ENCODE results near the gene DNAJC15.
"Not testable (repeated sequence)": the region's sequence is repeated elsewhere in the genome, so short reads cannot be mapped to it uniquely, and the experiment has no call there.

Gene DNAJC15

DNA sequence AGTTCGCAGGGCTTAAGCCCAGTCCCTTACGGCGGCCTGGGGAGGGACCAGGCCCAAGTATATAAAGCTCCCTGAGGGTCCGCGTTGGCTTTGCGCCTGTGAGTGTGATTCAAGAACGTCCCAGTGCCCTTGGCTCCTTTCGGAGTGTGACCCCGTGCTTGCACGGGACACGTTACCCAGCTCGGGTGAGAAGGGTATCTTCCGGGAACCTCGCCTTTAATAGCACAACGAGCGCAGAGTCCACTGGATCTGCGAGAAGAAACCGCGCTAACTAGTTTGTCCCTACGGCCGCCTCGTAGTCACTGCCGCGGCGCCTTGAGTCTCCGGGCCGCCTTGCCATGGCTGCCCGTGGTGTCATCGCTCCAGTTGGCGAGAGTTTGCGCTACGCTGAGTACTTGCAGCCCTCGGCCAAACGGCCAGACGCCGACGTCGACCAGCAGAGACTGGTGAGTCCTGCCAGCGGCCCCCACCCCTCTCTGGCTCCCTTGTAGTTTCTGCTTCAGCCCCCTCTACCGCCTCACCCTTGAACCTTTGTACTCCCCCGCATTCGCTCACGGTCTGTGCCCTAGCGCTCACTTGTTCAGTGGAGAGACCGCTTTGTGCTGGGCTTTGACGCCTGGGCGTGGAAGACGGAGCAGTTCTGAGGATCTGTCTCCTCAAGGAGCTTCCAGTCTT, at the start of gene DNAJC15:
Gene DNAJC15 (plus strand): TSS at position 298 of the 675 bp plus-strand sequence. CDS start 41 bp downstream, at position 339.
- peak; percentile 86 for DNase-seq (ENCODE audit: low spot score)

DNA sequence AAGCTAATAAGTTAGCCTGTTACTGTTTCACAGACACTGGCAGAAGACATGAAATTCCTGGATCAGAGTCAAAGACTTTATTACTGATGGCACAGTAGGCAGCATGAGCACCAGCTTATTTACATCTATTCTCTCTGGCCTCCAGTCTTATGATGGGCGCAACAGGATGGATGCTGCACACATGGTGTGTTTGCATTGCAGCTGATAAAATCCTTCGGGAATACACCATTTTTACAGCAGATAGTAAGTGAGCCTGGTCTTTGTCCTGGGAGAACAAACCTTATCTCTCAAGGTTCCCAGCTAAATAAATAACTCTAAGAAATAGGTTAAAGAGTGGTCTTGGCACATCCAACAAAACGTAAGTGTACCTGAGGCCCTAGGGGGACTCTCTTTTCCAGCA, 47.3 kb upstream of the DNAJC15 start:
- no peak for DNase-seq (ENCODE audit: low spot score)

DNA sequence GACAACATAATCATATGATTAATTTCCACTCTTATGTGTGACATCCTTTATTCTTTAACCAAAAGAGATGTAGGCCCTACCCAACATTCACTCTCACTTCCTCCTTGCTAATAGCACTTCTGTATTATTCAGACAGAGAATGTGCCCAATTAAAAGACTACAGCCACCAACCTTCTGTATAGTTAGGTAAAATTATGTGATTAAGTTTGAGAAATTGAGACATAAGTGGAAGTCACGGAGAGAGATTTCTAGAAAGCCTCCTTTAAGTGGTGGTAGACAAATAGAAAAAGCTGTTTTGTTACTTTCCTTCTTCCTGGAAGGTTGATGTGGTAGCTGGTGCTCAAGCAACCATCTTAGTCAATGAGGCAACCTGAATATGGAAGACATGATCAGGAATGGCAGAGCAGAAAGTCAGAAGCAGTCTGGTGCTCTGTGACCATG, 46.1 kb upstream of the DNAJC15 start:
- no peak for DNase-seq (ENCODE audit: low spot score)

DNA sequence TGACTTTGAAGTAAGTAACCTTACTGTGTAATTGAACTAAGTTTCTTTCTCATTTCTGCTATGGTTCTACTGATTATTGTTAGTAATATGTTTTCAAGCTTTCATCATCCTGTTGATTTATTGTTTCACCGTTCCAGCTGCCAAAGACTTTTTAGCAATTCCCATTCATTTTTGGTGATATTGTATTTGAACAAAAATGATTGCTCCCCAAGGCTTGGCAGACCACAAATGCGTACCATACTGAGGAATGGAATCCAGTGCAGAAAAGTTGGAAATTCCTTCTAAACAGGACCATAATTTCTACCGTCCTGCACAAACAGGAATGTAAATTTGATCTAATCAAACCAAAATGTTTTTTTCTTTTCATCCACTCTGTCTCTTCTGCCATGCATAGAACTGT, 42.1 kb upstream of the DNAJC15 start:
- DNase-seq (ENCODE audit: low spot score) = no peak

DNA sequence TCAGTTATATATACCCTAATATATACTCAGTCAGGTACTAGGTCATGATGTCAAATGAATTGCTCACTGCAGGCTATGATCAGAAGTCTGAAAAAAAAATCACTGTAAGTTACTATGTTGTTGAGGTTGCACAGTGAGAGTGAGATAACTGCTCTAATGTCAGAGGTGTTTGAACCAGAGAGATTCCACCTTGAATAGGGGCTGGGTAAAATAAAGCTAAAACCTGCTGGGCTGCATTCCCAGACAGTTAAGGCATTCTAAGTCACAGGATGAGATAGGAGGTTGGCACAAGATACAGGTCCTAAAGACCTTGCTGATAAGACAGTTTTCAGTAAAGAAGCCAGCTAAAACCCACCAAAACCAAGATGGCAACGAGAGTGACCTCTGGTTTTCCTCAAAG, 41.5 kb upstream of the DNAJC15 start:
- DNase-seq (ENCODE audit: low spot score) = peak; percentile 59

DNA sequence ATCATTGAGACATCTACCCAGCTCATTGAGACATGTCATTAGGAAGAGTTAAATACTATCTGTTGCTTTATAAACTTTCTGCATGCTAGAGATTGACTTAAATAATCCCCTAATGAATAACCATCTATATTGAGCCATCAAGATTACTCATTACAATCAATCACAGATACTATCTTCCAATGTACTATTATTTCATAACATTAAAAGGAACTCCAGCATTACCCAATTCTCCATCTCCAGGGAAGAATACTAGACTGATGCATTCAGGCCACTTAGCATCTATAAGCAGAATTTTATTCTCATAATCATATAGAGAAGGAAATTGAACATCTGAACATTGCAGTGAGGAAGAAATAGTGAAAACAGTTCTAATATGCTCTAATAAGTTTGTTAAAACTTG, 39.4 kb upstream of the DNAJC15 start:
- DNase-seq (ENCODE audit: low spot score) = no peak

DNA sequence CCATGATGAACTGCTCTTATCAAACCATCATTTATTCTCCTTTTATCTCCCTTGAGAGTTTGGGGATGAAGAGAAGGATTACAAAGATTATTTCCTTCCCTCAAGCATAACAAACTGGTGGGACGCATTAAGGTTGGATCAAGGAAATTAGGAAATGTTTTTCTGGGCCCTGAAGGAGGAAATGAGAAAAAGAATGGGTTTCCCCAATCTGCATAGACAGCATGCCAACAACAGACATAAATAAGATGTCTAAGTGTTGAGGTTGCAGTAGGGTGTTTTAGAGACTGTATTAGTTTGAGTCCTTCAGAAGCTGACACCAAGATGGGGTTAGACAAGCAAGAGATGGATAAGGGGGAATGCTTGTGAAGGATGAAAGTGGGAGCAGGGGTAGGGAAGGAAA, 38.7 kb upstream of the DNAJC15 start:
- no peak for DNase-seq (ENCODE audit: low spot score)

DNA sequence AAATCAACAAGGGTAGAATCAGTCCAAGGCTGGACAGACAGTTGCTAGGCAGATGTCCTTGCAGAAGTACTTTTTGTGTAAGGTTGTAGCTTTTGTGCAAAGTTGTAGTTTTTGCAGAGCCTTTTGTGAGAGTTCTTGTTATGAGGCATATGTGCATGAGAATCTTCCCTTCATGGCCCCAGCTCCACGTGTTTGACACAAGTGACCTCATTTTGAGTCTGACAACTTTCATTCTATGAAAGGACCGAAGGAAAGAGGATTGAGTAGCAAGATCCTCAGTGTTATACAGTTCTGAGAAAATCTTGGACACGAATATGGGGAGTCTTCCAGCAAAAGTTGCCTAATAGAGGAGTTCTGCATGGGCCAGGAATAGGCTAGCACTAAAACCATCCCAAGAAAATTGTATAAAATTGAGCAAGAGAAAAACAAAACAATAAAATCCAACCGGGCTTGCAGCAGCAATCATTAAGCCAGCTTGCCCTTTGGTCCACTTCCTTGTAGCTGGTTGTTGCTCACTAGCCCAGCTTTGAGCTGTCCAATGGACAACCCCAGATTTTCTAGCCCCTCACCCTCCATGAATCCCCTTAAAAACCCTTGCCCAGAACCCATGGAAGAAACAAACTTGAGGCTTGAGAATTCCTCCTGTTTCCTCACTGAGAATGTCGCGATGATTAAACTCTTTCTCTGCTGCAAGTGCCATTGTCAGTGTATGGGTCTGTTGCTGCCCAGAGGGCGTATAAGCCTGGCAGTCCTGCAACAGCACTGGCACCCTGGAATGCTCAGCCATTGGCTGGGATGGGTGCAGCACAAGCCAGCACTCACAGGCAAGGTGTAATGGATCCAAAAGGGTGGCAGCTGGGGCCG, 37.8 kb upstream of the DNAJC15 start:
- peak; percentile 66 for DNase-seq (ENCODE audit: low spot score)

DNA sequence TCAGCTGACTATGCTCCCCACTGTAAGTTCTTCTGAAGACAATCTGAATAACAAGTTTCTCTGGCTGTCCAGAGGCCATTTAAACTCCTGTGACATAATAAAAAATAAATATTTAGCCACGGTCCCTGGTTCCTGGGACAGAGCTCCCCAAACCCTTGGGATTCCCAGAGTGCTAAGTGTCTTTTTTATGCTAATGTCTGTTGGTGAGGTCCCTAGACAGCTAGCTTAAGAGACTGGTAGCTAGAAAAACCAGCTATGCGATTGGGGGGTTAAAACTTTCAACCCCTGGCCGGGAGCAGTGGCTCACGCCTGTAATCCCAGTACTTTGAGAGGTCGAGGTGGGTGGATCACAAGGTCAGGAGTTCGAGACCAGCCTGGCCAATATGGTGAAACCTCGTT, 37.2 kb upstream of the DNAJC15 start:
- DNase-seq (ENCODE audit: low spot score) = no peak

DNA sequence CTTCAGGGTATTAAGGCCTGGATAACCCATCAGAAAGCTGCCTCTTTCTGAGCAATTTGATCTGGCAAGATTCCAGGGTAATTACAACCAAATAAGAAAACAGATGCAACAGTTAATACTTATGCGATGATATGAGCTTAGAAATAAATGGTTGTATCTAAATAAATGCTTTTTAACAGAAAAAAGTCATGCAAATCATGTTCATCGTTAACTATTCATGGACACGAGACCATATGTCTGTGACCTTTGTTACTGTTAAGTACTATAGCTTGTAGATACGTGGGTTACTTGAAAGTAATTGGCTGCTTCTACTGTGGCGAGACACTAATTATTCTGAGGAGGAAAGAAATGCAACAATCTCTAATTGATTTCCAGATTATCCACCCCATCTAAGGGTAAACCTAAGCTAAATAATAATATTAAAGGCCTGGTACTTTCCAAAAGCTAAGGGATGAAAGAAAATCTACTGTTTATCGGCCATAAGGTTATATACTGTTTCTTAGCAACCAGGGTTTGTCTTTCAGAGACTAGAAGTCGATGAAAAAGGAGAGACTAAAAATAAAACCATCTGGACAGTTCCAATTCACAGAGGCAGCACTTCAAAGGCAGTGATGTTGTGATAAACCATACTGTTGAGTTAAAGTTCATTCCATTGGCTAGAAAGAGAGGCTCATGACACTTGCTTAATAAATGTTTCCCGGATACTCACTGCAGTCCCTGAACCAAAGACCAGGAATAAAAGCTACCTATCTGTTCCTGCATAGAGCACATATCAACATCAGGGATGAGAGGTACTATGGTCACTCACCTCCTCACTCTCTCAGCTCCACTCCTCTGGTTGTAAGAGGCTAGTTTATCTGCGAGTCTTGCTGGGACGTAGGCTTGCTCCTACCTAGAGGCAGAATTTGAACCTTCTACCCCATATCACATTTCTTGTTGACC, 32.8 kb upstream of the DNAJC15 start:
- DNase-seq (ENCODE audit: low spot score) = no peak

DNA sequence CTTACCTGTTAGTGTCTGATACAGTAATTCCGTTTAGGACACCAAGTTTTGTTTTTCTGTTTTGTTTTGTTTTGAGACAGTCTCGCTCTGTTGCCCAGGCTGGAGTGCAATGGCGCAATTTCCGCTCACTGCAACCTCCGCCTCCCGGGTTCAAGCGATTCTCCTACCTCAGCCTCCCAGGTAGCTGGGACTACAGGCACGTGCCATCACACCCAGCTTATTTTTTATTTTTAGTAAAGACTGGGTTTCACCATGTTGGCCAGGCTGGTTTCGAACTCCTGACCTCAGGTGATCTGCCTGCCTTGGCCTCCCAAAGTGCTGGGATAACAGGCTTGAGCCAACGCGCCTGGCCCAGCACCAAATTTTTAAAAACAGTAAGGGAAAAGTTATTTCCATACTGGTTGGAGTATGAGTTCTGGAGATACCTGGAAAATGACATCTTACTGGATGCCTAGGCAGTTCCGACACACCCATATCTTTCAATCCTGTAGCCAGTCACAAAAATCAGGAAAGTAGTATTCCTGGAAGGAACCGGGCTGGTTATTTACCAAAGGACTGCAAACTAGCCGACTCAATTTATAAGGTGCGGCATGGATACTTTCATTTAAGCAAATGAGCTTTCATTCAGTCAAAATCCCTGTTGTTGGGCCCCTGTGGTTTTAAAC, 32.0 kb upstream of the DNAJC15 start:
- not testable (repeated sequence) for DNase-seq (ENCODE audit: low spot score)

DNA sequence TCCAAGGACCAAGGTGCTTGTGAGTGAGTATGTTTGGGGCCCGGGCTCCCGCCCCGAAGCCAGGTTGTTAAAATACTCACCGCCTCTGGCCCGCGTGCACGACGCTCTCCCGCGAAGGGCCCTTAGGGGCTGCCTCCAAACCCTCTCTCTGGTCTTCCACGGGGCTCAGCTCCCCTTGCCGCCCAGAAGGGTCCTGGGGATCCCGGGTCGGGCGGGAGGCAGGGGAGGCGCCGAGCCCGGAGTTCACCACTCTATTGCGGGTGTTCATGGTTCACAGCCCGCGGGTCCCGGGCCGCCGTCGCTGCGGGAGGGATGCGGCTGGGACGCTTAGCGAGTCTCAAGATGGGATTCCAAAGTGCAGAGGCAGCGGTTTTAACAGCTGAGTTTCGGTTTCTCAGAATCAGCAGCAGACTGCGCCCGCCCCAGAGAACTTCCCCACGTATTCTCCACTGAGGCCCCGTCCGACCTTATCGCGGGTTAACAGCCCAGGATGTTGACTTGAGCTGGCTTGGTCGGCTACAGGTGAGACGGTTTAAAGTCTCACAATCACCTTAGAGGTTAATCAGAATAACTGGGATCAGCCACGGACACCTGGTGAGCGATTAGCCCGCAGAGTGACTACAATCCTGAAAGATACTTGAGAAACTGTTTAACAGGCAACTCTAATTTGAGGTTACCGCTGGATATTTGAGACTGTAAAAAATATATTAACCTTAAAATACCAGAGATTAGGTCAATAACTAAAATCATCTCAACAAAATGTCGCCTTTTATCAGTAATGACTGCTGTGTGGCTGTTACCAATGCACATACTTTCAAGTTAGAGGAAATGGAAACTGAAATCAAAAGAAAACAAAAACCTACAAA, 31.3 kb upstream of the DNAJC15 start, which contains the start of gene EPSTI1:
Gene EPSTI1 (minus strand): TSS at position 344 of the 866 bp plus-strand sequence. CDS start 76 bp downstream, at position 268.
- peak; percentile 75 for DNase-seq (ENCODE audit: low spot score)

DNA sequence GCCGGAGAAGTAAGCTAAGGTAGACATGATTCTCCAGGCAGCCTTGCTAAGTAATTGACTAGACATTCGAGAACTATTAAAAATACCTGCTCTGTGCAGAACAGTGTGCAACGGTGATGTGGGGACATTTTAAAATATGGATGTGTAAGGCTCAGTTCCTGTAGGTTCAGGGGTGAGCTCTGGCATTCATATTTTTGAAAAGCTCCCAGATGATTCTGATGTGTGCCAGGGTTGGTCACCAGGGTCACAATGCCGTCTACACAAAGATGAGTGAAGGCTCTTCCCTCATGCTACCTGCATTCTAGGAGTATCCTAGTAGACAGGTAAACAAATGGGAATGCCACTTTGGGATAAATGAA, 30.6 kb upstream of the DNAJC15 start:
- DNase-seq (ENCODE audit: low spot score) = no peak

DNA sequence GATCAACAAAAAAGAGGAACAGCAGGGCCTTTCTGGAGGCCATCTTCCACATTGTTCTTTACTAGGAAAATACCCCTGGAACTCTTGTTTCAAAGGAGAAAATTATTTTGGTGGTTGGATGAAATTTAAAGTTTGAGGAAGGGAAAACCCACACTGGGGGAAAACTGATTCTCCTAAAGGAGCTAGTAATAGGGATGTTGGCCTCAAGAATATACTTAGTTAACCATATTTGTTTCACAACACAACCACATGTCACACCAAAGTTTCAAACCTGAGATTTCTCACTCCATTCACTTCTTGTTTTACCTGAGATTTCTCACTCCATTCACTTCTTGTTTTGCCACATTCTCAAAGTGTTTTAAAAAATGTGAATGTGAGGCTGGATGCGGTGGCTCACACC, 28.5 kb upstream of the DNAJC15 start:
- DNase-seq (ENCODE audit: low spot score) = no peak

DNA sequence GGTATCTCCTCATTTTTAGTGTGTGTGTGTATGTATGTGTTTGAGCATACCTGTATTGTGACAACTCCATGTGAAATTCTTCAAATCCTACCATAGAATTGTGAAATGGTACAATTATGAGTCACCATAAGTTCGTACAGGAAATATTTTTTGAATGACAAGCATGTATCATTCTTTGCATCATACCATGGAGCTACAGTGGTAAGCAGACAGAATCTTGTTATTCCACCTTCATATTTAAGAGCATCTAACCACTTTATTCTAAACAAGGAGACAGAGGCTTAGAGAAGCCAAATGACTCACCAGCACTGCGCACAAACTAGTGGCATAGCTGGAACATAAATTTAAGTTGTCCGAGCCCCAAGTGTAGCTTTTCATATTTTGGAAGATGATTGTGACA, 26.8 kb upstream of the DNAJC15 start:
- peak; percentile 85 for DNase-seq (ENCODE audit: low spot score)

DNA sequence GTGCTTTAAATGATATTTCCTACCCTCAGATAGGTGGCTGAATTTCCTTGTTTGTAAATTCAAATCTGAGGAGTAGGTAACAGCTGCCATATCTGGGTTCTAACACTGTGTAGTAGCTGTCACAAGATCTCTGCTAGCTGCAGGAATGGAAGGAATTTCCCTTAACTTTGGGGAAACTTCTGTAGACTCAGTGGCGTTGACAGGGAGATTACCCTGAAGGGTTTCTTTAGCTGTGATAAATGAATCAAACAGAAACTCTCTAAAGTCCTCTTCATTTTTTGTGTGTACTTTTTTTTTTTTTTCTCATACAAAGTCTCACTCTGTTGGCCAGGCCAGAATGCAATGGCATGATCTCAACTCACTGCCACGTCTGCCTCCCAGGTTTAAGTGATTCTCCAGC, 26.0 kb upstream of the DNAJC15 start:
- DNase-seq (ENCODE audit: low spot score) = no peak

DNA sequence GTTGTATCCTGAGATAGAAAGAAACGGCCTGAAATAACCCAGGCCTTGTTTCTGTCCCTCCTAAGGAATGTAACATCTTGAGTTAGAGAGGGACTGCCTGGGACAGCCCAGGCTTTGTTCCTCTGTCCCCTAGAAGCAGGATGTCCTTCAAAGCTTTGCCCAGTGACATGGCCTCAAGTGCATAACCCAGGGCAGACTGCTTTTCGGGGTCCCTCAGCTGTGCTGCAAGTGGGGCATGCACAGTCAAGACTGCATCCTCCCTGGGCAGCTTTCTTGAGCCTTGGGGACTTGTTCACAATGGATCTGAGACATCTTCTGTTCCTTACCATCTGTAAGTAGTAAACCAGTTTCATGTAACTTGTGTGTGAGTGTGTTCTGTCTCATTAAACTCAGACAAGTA, 23.9 kb upstream of the DNAJC15 start:
- DNase-seq (ENCODE audit: low spot score) = no peak

DNA sequence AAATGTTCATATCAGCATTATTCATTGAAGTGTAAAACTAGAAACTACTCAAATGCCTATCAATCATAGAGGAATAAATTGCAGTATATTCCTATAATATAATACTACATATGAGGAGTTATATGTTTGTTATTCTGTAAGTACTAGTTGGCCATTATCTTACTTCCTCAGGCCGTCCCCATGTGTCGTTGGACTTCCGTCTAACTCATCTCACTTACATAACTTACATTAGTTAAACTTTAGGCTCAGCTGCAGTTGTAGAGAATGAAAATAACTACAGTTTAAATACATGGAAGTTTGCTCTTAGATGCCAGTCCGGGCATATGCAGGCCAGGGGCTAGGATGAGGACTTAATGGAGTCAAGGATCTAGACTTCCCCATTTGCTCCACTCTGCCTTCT, 22.7 kb upstream of the DNAJC15 start:
- DNase-seq (ENCODE audit: low spot score) = no peak

DNA sequence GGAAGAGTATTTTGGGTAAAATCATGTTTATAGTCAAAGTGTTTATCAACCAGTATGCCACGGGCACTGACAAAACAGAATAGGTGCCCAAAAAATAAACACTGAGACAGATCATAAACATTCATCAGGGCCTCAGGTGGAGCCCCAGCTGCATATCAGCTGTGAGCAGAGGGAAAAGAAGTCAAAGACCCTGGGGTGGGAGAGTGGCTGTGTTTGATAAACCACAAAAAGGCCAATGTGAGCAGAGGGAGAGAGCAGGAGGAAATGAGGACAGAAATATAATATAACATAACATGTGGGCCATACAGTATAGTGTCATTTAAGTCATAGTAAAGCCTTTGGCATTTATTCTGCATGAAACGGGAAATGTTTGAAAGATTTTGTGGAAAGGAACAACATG, 21.4 kb upstream of the DNAJC15 start:
- no peak for DNase-seq (ENCODE audit: low spot score)

DNA sequence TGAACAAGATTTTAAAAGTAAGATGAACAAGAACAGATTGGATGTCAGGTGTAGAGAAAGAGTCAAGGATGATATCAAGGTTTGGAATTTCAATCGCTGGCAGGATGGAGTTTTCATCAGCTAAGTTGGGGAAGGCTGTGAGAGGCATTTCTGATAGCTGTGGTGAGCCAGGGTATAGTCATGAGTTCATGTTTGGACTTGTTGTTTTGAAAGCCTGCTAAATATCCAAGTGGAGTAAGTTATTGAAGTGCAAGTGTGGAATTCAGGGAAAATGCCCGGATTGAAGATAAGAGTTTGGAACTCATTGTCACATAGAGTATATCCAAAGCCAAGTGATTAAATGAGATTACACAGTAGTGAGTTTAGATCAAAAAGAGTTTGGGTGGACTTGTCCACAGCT, 20.4 kb upstream of the DNAJC15 start:
- no peak for DNase-seq (ENCODE audit: low spot score)

DNA sequence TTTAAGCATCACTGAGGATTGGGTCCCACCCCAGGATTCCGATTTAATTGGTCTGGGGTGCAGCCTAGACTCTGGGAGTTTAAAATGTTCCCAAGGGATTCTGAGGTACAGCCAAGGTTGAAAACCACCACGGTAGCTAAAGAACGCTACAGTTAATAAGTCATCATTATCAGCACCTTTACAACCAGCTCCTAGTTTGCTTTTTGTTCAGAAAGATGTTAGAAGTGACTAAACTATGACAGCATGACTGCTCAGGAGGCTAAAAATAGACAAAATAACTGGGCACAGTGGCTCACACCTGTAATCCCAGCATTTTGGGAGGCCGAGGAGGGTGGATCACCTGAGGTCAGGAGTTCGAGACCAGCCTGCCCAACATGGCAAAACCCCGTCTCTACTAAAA, 19.7 kb upstream of the DNAJC15 start:
- DNase-seq (ENCODE audit: low spot score) = no peak

Measured in kidney tubule cell (primary cell).